Measurements from ENCODE around the gene TMX4.

TMX4 gene

GRCh38 chr20:8020314-8021079, 936 bp upstream of the TMX4 start:
- DNase-seq (ENCODE audit: extremely low read depth, low read depth) = no peak
- H3K4me3 ChIP-seq (replicated peaks; ENCODE audit: low read depth, low read length) = no peak overlapping the region
- no peak for TF ChIP-seq CTCF (IDR thresholded peaks at IDR 0.05; ENCODE audit: low read depth, low read length, missing control alignments)

- no peak for DNase-seq (ENCODE audit: extremely low read depth, low read depth)
- TF ChIP-seq CTCF (IDR thresholded peaks at IDR 0.05; ENCODE audit: low read depth, low read length, missing control alignments) = no peak
- H3K4me3 ChIP-seq (replicated peaks; ENCODE audit: low read depth, low read length) = peak overlapping the region; percentile 65
Observed at GRCh38 chr20:8019998-8020247, 362 bp upstream of the TMX4 start.

GRCh38 chr20:8018958-8019245, 659 bp downstream of the TMX4 start:
- no peak for DNase-seq (ENCODE audit: extremely low read depth, low read depth)
- no peak for TF ChIP-seq CTCF (IDR thresholded peaks at IDR 0.05; ENCODE audit: low read depth, low read length, missing control alignments)
- peak overlapping the region; percentile 65 for H3K4me3 ChIP-seq (replicated peaks; ENCODE audit: low read depth, low read length)

- H3K4me3 ChIP-seq (replicated peaks; ENCODE audit: low read depth, low read length) = no peak overlapping the region
- no peak for DNase-seq (ENCODE audit: extremely low read depth, low read depth)
- TF ChIP-seq CTCF (IDR thresholded peaks at IDR 0.05; ENCODE audit: low read depth, low read length, missing control alignments) = no peak
Observed at GRCh38 chr20:8012724-8013123, 6.8 kb downstream of the TMX4 start.

GRCh38 chr20:8008733-8009132, 10.8 kb downstream of the TMX4 start:
- no peak for TF ChIP-seq CTCF (IDR thresholded peaks at IDR 0.05; ENCODE audit: low read depth, low read length, missing control alignments)
- no peak for DNase-seq (ENCODE audit: extremely low read depth, low read depth)
- H3K4me3 ChIP-seq (replicated peaks; ENCODE audit: low read depth, low read length) = no peak overlapping the region

- no peak for TF ChIP-seq CTCF (IDR thresholded peaks at IDR 0.05; ENCODE audit: low read depth, low read length, missing control alignments)
- no peak overlapping the region for H3K4me3 ChIP-seq (replicated peaks; ENCODE audit: low read depth, low read length)
- DNase-seq (ENCODE audit: extremely low read depth, low read depth) = no peak
Observed at GRCh38 chr20:8007490-8007889, 12.1 kb downstream of the TMX4 start.

All from HFF-Myc (cell line).